Measurements from ENCODE around the gene DLK1. TPM values are rescaled to one million over a fixed set of nuclear protein-coding genes. Genes with fewer than 3 reads are reported as not detected.

The DLK1 gene
- total RNA-seq, 1 donor from 2014 or later = 8.6 TPM

GRCh38 chr14:100698666-100699448 lies 27.8 kb upstream of the DLK1 start:
- DNase-seq (ENCODE audit: extremely low spot score in 2 of 2) = no peak
- no peak for TF ChIP-seq POLR2AphosphoS5 (IDR thresholded peaks at IDR 0.05; ENCODE audit: insufficient read depth in 1 of 2, low read depth in 1 of 2)
- no peak for TF ChIP-seq POLR2A (IDR thresholded peaks at IDR 0.05)
- no peak for TF ChIP-seq CTCF (IDR thresholded peaks at IDR 0.05)
- Histone ChIP-seq H3K27me3 (no peaks in the 10 kb centered on the region), H3K27ac (no peak overlapping the region), H3K9me3 (no peaks in the 10 kb centered on the region), H3K36me3 (no peaks in the 10 kb centered on the region), H3K4me1 (no peaks in the 10 kb centered on the region), H3K4me3 (no peak overlapping the region)
- intact Hi-C loops (cut with DNase I) = no loop called here

- no peaks in the 10 kb centered on the region for H3K27me3 ChIP-seq
- H3K9me3 ChIP-seq = no peaks in the 10 kb centered on the region
- TF ChIP-seq POLR2A (IDR thresholded peaks at IDR 0.05) = no peak
- TF ChIP-seq POLR2AphosphoS5 (IDR thresholded peaks at IDR 0.05; ENCODE audit: insufficient read depth in 1 of 2, low read depth in 1 of 2) = no peak
- TF ChIP-seq CTCF (IDR thresholded peaks at IDR 0.05) = no peak
- no peak overlapping the region for H3K27ac ChIP-seq
- DNase-seq (ENCODE audit: extremely low spot score in 2 of 2) = no peak
- H3K36me3 ChIP-seq = no peaks in the 10 kb centered on the region
- intact Hi-C loops (cut with DNase I) = no loop called here
- no peaks in the 10 kb centered on the region for H3K4me1 ChIP-seq
- H3K4me3 ChIP-seq = no peak overlapping the region
Measured at GRCh38 chr14:100701314-100701713, 25.4 kb upstream of the DLK1 start.

- no peaks in the 10 kb centered on the region for H3K9me3 ChIP-seq
- H3K27me3 ChIP-seq = no peaks in the 10 kb centered on the region
- no peaks in the 10 kb centered on the region for H3K36me3 ChIP-seq
- H3K27ac ChIP-seq = no peak overlapping the region
- DNase-seq (ENCODE audit: extremely low spot score in 2 of 2) = no peak
- intact Hi-C loops (cut with DNase I) = no loop called here
- H3K4me1 ChIP-seq = no peaks in the 10 kb centered on the region
- no peak overlapping the region for H3K4me3 ChIP-seq
- TF ChIP-seq POLR2AphosphoS5 (IDR thresholded peaks at IDR 0.05; ENCODE audit: insufficient read depth in 1 of 2, low read depth in 1 of 2) (no peak), POLR2A (IDR thresholded peaks at IDR 0.05) (no peak), CTCF (IDR thresholded peaks at IDR 0.05) (no peak)
Measured at GRCh38 chr14:100702590-100702989, 24.1 kb upstream of the DLK1 start.

GRCh38 chr14:100703386-100704220 lies 23.1 kb upstream of the DLK1 start:
- H3K27ac ChIP-seq = no peak overlapping the region
- H3K9me3 ChIP-seq = no peaks in the 10 kb centered on the region
- intact Hi-C loops (cut with DNase I) = no loop called here
- no peaks in the 10 kb centered on the region for H3K27me3 ChIP-seq
- H3K36me3 ChIP-seq = no peaks in the 10 kb centered on the region
- DNase-seq (ENCODE audit: extremely low spot score in 2 of 2) = no peak
- H3K4me3 ChIP-seq = no peak overlapping the region
- no peak for TF ChIP-seq POLR2AphosphoS5 (IDR thresholded peaks at IDR 0.05; ENCODE audit: insufficient read depth in 1 of 2, low read depth in 1 of 2)
- no peak for TF ChIP-seq CTCF (IDR thresholded peaks at IDR 0.05)
- no peak for TF ChIP-seq POLR2A (IDR thresholded peaks at IDR 0.05)
- H3K4me1 ChIP-seq = no peaks in the 10 kb centered on the region

Data from vagina (tissue), 2 donors.